Thymus (tissue), 11 donors: ENCODE results near the gene TMEM132D. TPM values are rescaled to one million over a fixed set of nuclear protein-coding genes. Genes with fewer than 3 reads are reported as not detected.

Experiments
- DNase-seq, 9 donors: peaks; one replicate each; pipeline ENCODE4 v3.0.0-alpha.2; 2013; ENCODE audit warnings: low spot score in 9 of 9, low read depth in 6 of 9, missing footprints in 1 of 9
- H3K27ac ChIP-seq, 2 donors: one replicate each; pipeline ENCODE4 v1.5.1; 2013; ENCODE audit warnings: control low read depth in 1 of 2, low read depth in 1 of 2, low read length in 1 of 2, mild to moderate bottlenecking in 1 of 2, moderate library complexity in 1 of 2
- H3K27me3 ChIP-seq, 2 donors: one replicate each; pipeline ENCODE4 v1.5.1; 2013; ENCODE audit warnings: low read length in 1 of 2; ENCODE audit not compliant: control insufficient read depth in 2 of 2, insufficient read depth in 1 of 2
- H3K36me3 ChIP-seq, 2 donors: one replicate each; pipeline ENCODE4 v1.5.1; 2013; ENCODE audit warnings: low read length in 1 of 2, mild to moderate bottlenecking in 1 of 2, moderate library complexity in 1 of 2; ENCODE audit not compliant: control insufficient read depth in 2 of 2, insufficient read depth in 2 of 2
- H3K4me1 ChIP-seq, 2 donors: one replicate each; pipeline ENCODE4 v1.5.1; 2013; ENCODE audit warnings: low read length in 2 of 2; ENCODE audit not compliant: control insufficient read depth in 2 of 2, insufficient read depth in 2 of 2
- H3K4me3 ChIP-seq, 2 donors: one replicate each; pipeline ENCODE4 v1.5.1; 2013; ENCODE audit warnings: low read length in 2 of 2, control low read depth in 1 of 2, mild to moderate bottlenecking in 1 of 2
- H3K9me3 ChIP-seq, 2 donors: one replicate each; pipeline ENCODE4 v1.5.1; 2013; ENCODE audit warnings: low read length in 1 of 2, mild to moderate bottlenecking in 1 of 2; ENCODE audit not compliant: control insufficient read depth in 2 of 2, insufficient read depth in 1 of 2
- WGBS: extraction: QIAGEN DNeasy Blood & Tissue Kit; methylation state at CpG from one replicate; pipeline ENCODE4 v1.1.7; 2013; 5-methylcytosine and 5-hydroxymethylcytosine counted together
- polyA plus RNA-seq: library from polyadenylated mRNA; stranded (reverse); fragments of 200-250 nt; gene quantifications from one replicate; pipeline ENCODE4 v1.2.3, GENCODE V29; 2013
- total RNA-seq: library from RNA; stranded (reverse); fragments of 120-200 nt; gene quantifications from one replicate; pipeline ENCODE4 v1.2.4, GENCODE V29; 2013
- donor health status: healthy.

Gene TMEM132D
- total and polyA plus RNA-seq, 2 donors, result 0.02 TPM; not detected in 1

- no peaks in the 10 kb centered on the region for H3K4me1 ChIP-seq
These were observed 800.6 kb downstream of the TMEM132D start for GRCh38 chr12:129103231-129103630.

DNA sequence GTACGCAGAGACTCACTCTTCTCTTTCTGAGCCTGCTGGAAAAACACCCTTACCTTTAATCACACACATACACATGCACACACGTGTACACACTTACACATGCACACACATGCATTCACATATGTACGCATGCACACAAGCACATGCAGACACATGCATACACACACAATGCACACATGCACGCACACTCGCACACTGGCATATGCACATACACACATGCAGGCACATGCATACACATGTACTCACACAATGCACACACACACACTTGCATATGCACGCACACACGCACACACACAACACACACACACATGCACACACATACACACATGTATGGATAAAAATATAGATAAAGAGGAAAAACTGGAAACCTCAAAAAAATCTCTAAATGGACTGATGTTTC is 801.6 kb downstream of the TMEM132D start:
- H3K36me3 ChIP-seq, result no peaks in the 10 kb centered on the region
- H3K4me1 ChIP-seq, result no peaks in the 10 kb centered on the region
- H3K27ac ChIP-seq, result no peak overlapping the region
- no peaks in the 10 kb centered on the region for H3K27me3 ChIP-seq
- H3K4me3 ChIP-seq, result no peak overlapping the region
- peaks cover 0 to 12% of the 10 kb centered on the region in 2 donors for H3K9me3 ChIP-seq
- DNase-seq, result no peak
- WGBS, result 93% methylated on average over 7 of the region's 7 CpGs

More at GRCh38 chr12:129103231-129103630, 800.6 kb downstream of the TMEM132D start:
- H3K4me3 ChIP-seq, result no peak overlapping the region
- H3K27ac ChIP-seq, result no peak overlapping the region
- peaks cover 0 to 14% of the 10 kb centered on the region in 2 donors for H3K9me3 ChIP-seq
- 77% methylated on average over 4 of the region's 4 CpGs for WGBS
- no peak for DNase-seq
- no peaks in the 10 kb centered on the region for H3K27me3 ChIP-seq
- H3K36me3 ChIP-seq, result no peaks in the 10 kb centered on the region

DNA sequence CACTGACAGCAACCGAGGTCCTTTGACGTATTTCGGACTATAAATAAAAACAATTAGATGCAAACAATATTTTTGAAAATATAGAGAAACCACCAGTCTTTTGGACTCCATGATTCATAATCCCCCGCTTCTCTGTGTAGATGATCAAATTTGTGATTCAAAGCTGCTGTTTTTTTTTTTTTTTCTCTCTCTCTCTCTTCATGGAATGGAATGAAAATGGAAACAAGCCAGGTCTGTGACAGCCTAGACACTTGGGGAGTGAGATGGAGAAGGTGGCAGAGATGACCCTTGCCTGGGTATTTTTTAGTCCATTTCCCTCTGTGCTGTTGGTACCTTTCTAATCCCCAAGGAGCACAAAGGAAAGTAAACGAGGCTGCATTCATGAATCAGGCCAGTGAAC is 802.0 kb downstream of the TMEM132D start:
- Histone ChIP-seq H3K27me3 (no peaks in the 10 kb centered on the region), H3K36me3 (no peaks in the 10 kb centered on the region), H3K27ac (no peak overlapping the region), H3K4me3 (no peak overlapping the region), H3K4me1 (no peaks in the 10 kb centered on the region), H3K9me3 (peaks cover 0 to 12% of the 10 kb centered on the region in 2 donors)
- WGBS, result 89% methylated on average over 5 of the region's 5 CpGs
- no peak for DNase-seq

DNA sequence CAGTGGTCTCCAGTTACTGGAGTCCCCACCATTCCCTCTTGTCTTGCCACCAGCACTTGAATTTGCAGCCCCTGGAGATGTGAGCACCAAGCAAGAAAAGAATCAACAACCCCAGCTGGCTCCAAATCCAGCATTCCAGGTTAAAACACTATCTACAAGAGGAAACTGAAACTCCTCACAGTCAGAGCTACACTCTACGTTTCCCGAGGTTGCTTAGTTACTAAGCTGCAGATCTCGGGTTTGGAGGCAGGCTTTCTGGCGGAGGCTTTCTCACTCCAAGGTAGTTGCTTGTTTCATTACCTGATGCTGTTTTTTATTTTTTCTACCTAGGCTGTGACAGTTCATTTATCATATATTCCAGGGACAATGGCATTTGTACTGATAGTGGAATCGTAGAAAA is 802.4 kb downstream of the TMEM132D start:
- WGBS, result 86% methylated on average over 5 of the region's 5 CpGs
- no peak for DNase-seq
- Histone ChIP-seq H3K4me1 (no peaks in the 10 kb centered on the region), H3K4me3 (no peak overlapping the region), H3K27me3 (no peaks in the 10 kb centered on the region), H3K27ac (no peak overlapping the region), H3K36me3 (no peaks in the 10 kb centered on the region), H3K9me3 (peaks cover 0 to 12% of the 10 kb centered on the region in 2 donors)

GRCh38 chr12:129097451-129097850 is 806.4 kb downstream of the TMEM132D start:
- H3K4me3 ChIP-seq, result no peak overlapping the region
- H3K9me3 ChIP-seq, result peaks cover 0 to 19% of the 10 kb centered on the region in 2 donors
- DNase-seq, result no peak
- no peaks in the 10 kb centered on the region for H3K4me1 ChIP-seq
- 89% methylated on average over 3 of the region's 3 CpGs for WGBS
- no peaks in the 10 kb centered on the region for H3K27me3 ChIP-seq
- no peaks in the 10 kb centered on the region for H3K36me3 ChIP-seq
- no peak overlapping the region for H3K27ac ChIP-seq

GRCh38 chr12:129096968-129097367 is 806.9 kb downstream of the TMEM132D start:
- Histone ChIP-seq H3K27me3 (no peaks in the 10 kb centered on the region), H3K27ac (no peak overlapping the region), H3K4me3 (no peak overlapping the region), H3K9me3 (peaks cover 0 to 16% of the 10 kb centered on the region in 2 donors), H3K4me1 (no peaks in the 10 kb centered on the region), H3K36me3 (no peaks in the 10 kb centered on the region)
- 87% methylated on average over 7 of the region's 7 CpGs for WGBS
- no peak for DNase-seq

DNA sequence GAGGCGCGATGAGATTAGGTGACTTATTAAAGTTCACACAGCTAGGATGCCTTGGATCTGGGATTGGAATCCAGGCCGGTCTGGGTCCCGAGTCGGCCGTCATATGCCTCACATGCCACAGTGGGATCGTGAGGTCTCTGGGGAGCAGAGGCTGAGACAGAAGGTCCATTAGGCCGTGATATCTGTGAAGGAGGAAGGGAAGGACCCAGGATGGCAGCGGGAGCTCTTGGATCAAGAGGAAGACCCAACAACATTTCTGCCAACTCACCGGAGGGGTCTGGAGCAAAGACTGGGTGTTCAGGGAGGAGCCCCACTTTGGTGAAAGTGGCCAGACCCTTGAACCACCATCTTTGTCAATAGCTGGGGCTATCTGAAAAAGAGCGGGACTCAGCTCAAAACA is 807.6 kb downstream of the TMEM132D start:
- no peak for DNase-seq
- peaks cover 0 to 16% of the 10 kb centered on the region in 2 donors for H3K9me3 ChIP-seq
- H3K27ac ChIP-seq, result no peak overlapping the region
- 96% methylated on average over 11 of the region's 11 CpGs for WGBS
- no peaks in the 10 kb centered on the region for H3K4me1 ChIP-seq
- H3K36me3 ChIP-seq, result no peaks in the 10 kb centered on the region
- no peak overlapping the region for H3K4me3 ChIP-seq
- H3K27me3 ChIP-seq, result no peaks in the 10 kb centered on the region

GRCh38 chr12:129089576-129089975 is 814.2 kb downstream of the TMEM132D start:
- Histone ChIP-seq H3K4me1 (no peaks in the 10 kb centered on the region), H3K4me3 (no peak overlapping the region), H3K27me3 (no peaks in the 10 kb centered on the region), H3K9me3 (peaks cover 0 to 12% of the 10 kb centered on the region in 2 donors), H3K36me3 (no peaks in the 10 kb centered on the region), H3K27ac (no peak overlapping the region)
- no peak for DNase-seq
- 89% methylated on average over 9 of the region's 9 CpGs for WGBS

- Histone ChIP-seq H3K27ac (no peak overlapping the region), H3K9me3 (peaks cover 0 to 7% of the 10 kb centered on the region in 2 donors), H3K4me1 (no peaks in the 10 kb centered on the region), H3K27me3 (no peaks in the 10 kb centered on the region), H3K4me3 (no peak overlapping the region), H3K36me3 (no peaks in the 10 kb centered on the region)
- DNase-seq, result no peak
- 90% methylated on average over 20 of the region's 20 CpGs for WGBS
These were observed 818.7 kb downstream of the TMEM132D start for GRCh38 chr12:129084875-129085826.
